Neural progenitor cell (in vitro differentiated cells): ENCODE results near the gene PTPN14. TPM values are rescaled to one million over a fixed set of nuclear protein-coding genes. Genes with fewer than 3 reads are reported as not detected.

Source experiments
- DNase-seq: peaks from one replicate; pipeline ENCODE4 v3.0.0-alpha.2; 2016; ENCODE audit warnings: low spot score
- H2AFZ ChIP-seq: fragments of 200-600 bp; sonication (generic); replicated peaks from 2 replicates; pipeline ENCODE4 v1.6.1; 2016; ENCODE audit warnings: antibody characterized with exemption
- H3F3A ChIP-seq: fragments of 200-600 bp; sonication (generic); 2 replicates; pipeline ENCODE4 v1.6.1; 2016; ENCODE audit warnings: antibody characterized with exemption, low read depth
- H3K27ac ChIP-seq: fragments of 200-600 bp; sonication (generic); 2 replicates; pipeline ENCODE4 v1.5.1; 2016; ENCODE audit warnings: mild to moderate bottlenecking
- H3K27me3 ChIP-seq: fragments of 200-600 bp; sonication (generic); 2 replicates; pipeline ENCODE4 v1.6.1; 2016; ENCODE audit warnings: mild to moderate bottlenecking, moderate library complexity
- H3K36me3 ChIP-seq: fragments of 200-600 bp; sonication (generic); 2 replicates; pipeline ENCODE4 v1.5.1; 2016
- H3K4me1 ChIP-seq: fragments of 200-600 bp; sonication (generic); 2 replicates; pipeline ENCODE4 v1.6.1; 2016; ENCODE audit warnings: mixed run types
- H3K4me2 ChIP-seq: fragments of 200-600 bp; sonication (generic); 2 replicates; pipeline ENCODE4 v1.6.1; 2016
- H3K4me3 ChIP-seq: fragments of 200-600 bp; sonication (generic); 2 replicates; pipeline ENCODE4 v1.5.1; 2016
- H3K79me2 ChIP-seq: fragments of 200-600 bp; sonication (generic); 2 replicates; pipeline ENCODE4 v1.6.1; 2016; ENCODE audit warnings: low read depth
- H3K9ac ChIP-seq: fragments of 200-600 bp; sonication (generic); 2 replicates; pipeline ENCODE4 v1.6.1; 2016
- H3K9me3 ChIP-seq: fragments of 200-600 bp; sonication (generic); 2 replicates; pipeline ENCODE4 v1.5.1; 2016; ENCODE audit warnings: low read depth
- H4K20me1 ChIP-seq: fragments of 200-600 bp; sonication (generic); 2 replicates; pipeline ENCODE4 v1.6.1; 2016; ENCODE audit warnings: low read depth
- H3K27ac Mint-ChIP-seq: 3 replicates; pipeline ENCODE4 v1.8.0; 2021; ENCODE audit warnings: mixed read lengths
- H3K27me3 Mint-ChIP-seq: 2 replicates; pipeline ENCODE4 v1.8.0; 2022; ENCODE audit warnings: low read depth, mild to moderate bottlenecking, inconsistent platforms, moderate library complexity, mixed read lengths; ENCODE audit not compliant: insufficient read depth
- H3K36me3 Mint-ChIP-seq: 3 replicates; pipeline ENCODE4 v1.8.0; 2021; ENCODE audit warnings: mixed read lengths
- H3K4me1 Mint-ChIP-seq: 3 replicates; pipeline ENCODE4 v1.8.0; 2021; ENCODE audit warnings: mixed read lengths
- H3K4me3 Mint-ChIP-seq: 3 replicates; pipeline ENCODE4 v1.8.0; 2021; ENCODE audit warnings: mild to moderate bottlenecking, moderate library complexity, mixed read lengths
- H3K9me3 Mint-ChIP-seq: 3 replicates; pipeline ENCODE4 v1.8.0; 2020; ENCODE audit warnings: mixed read lengths
- CTCF ChIP-seq: fragments of 200-600 bp; sonication (generic); IDR thresholded peaks from 2 replicates; pipeline ENCODE4 v1.5.1; 2017; ENCODE audit warnings: antibody characterized with exemption, mild to moderate bottlenecking
- EZH2 ChIP-seq: fragments of 200-600 bp; sonication (generic); IDR thresholded peaks from 2 replicates; pipeline ENCODE4 v1.6.1; 2017; ENCODE audit warnings: antibody characterized with exemption, mild to moderate bottlenecking, moderate library complexity
- EZH2phosphoT487 ChIP-seq: fragments of 200-600 bp; sonication (generic); IDR thresholded peaks from 2 replicates; pipeline ENCODE4 v1.6.1; 2017; ENCODE audit warnings: antibody characterized with exemption
- total RNA-seq: library from RNA; depleted of rRNA; stranded (reverse); fragments of >200 nt; gene quantifications from 2 replicates; pipeline ENCODE4 v1.2.3, GENCODE V29; 2015; ENCODE audit warnings: low replicate concordance

PTPN14 gene
- total RNA-seq, 1 donor from 2014 or later: 28.3 TPM

GRCh38 chr1:214570442-214570841, 19.0 kb upstream of the PTPN14 start:
- Histone ChIP-seq H3K27me3 (no peaks in the 10 kb centered on the region), H2AFZ (no peak overlapping the region), H4K20me1 (no peaks in the 10 kb centered on the region), H3K4me3 (no peak overlapping the region), H3K36me3 (no peaks in the 10 kb centered on the region), H3K79me2 (no peaks in the 10 kb centered on the region), H3K4me2 (no peak overlapping the region), H3K4me1 (no peaks in the 10 kb centered on the region), H3K27ac (no peak overlapping the region), H3F3A (no peaks in the 10 kb centered on the region), H3K9ac (no peak overlapping the region), H3K9me3 (no peaks in the 10 kb centered on the region)
- H3K36me3 Mint-ChIP-seq: no peaks in the 10 kb centered on the region
- no peak overlapping the region for H3K4me3 Mint-ChIP-seq
- DNase-seq: no peak
- peaks cover 6% of the 10 kb centered on the region for H3K27me3 Mint-ChIP-seq
- TF ChIP-seq EZH2phosphoT487 (no peak), EZH2 (no peak), CTCF (no peak)
- no peaks in the 10 kb centered on the region for H3K4me1 Mint-ChIP-seq
- H3K27ac Mint-ChIP-seq: no peak overlapping the region
- H3K9me3 Mint-ChIP-seq: no peaks in the 10 kb centered on the region

- no peaks in the 10 kb centered on the region for H3F3A ChIP-seq
- no peaks in the 10 kb centered on the region for H3K36me3 ChIP-seq
- no peak overlapping the region for H3K27ac ChIP-seq
- Mint-ChIP-seq H3K27ac (no peak overlapping the region), H3K4me1 (no peaks in the 10 kb centered on the region), H3K9me3 (no peaks in the 10 kb centered on the region), H3K27me3 (peaks cover 6% of the 10 kb centered on the region), H3K36me3 (no peaks in the 10 kb centered on the region), H3K4me3 (no peak overlapping the region)
- no peaks in the 10 kb centered on the region for H3K4me1 ChIP-seq
- H3K4me3 ChIP-seq: no peak overlapping the region
- H3K27me3 ChIP-seq: no peaks in the 10 kb centered on the region
- no peak for TF ChIP-seq EZH2
- TF ChIP-seq CTCF: no peak
- no peak for TF ChIP-seq EZH2phosphoT487
- no peak overlapping the region for H3K4me2 ChIP-seq
- H2AFZ ChIP-seq: no peak overlapping the region
- H3K9ac ChIP-seq: no peak overlapping the region
- no peaks in the 10 kb centered on the region for H3K79me2 ChIP-seq
- H3K9me3 ChIP-seq: no peaks in the 10 kb centered on the region
- H4K20me1 ChIP-seq: no peaks in the 10 kb centered on the region
- DNase-seq: no peak
These were observed 18.1 kb upstream of the PTPN14 start for GRCh38 chr1:214569357-214570004.

- Mint-ChIP-seq H3K27me3 (peaks cover 6% of the 10 kb centered on the region), H3K4me3 (no peak overlapping the region), H3K4me1 (no peaks in the 10 kb centered on the region), H3K27ac (no peak overlapping the region), H3K36me3 (no peaks in the 10 kb centered on the region), H3K9me3 (no peaks in the 10 kb centered on the region)
- TF ChIP-seq EZH2phosphoT487: no peak
- TF ChIP-seq EZH2: no peak
- no peak for TF ChIP-seq CTCF
- Histone ChIP-seq H3K79me2 (no peaks in the 10 kb centered on the region), H3K27ac (no peak overlapping the region), H4K20me1 (no peaks in the 10 kb centered on the region), H3K36me3 (no peaks in the 10 kb centered on the region), H2AFZ (no peak overlapping the region), H3K9me3 (no peaks in the 10 kb centered on the region), H3K4me2 (no peak overlapping the region), H3F3A (no peaks in the 10 kb centered on the region), H3K4me1 (no peaks in the 10 kb centered on the region), H3K9ac (no peak overlapping the region), H3K4me3 (no peak overlapping the region), H3K27me3 (no peaks in the 10 kb centered on the region)
- no peak for DNase-seq
These were observed 16.9 kb upstream of the PTPN14 start for GRCh38 chr1:214568328-214568727.
